Smooth muscle cell of the umbilical artery (primary cell): ENCODE data around the gene ZFC3H1. TPM values are rescaled to one million over a fixed set of nuclear protein-coding genes. Genes with fewer than 3 reads are reported as not detected.

Source experiments
- total RNA-seq: library from RNA; depleted of rRNA; stranded (reverse); fragments of >200 nt; gene quantifications from 2 replicates; pipeline ENCODE4 v1.2.3, GENCODE V29; 2014

The ZFC3H1 gene, protein sequence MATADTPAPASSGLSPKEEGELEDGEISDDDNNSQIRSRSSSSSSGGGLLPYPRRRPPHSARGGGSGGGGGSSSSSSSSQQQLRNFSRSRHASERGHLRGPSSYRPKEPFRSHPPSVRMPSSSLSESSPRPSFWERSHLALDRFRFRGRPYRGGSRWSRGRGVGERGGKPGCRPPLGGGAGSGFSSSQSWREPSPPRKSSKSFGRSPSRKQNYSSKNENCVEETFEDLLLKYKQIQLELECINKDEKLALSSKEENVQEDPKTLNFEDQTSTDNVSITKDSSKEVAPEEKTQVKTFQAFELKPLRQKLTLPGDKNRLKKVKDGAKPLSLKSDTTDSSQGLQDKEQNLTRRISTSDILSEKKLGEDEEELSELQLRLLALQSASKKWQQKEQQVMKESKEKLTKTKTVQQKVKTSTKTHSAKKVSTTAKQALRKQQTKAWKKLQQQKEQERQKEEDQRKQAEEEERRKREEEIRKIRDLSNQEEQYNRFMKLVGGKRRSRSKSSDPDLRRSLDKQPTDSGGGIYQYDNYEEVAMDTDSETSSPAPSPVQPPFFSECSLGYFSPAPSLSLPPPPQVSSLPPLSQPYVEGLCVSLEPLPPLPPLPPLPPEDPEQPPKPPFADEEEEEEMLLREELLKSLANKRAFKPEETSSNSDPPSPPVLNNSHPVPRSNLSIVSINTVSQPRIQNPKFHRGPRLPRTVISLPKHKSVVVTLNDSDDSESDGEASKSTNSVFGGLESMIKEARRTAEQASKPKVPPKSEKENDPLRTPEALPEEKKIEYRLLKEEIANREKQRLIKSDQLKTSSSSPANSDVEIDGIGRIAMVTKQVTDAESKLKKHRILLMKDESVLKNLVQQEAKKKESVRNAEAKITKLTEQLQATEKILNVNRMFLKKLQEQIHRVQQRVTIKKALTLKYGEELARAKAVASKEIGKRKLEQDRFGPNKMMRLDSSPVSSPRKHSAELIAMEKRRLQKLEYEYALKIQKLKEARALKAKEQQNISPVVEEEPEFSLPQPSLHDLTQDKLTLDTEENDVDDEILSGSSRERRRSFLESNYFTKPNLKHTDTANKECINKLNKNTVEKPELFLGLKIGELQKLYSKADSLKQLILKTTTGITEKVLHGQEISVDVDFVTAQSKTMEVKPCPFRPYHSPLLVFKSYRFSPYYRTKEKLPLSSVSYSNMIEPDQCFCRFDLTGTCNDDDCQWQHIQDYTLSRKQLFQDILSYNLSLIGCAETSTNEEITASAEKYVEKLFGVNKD (N-terminal part only)
- 36.2 and 72.7 TPM in 2 replicates for total RNA-seq

GRCh38 chr12:71663561-71664410, at the start of gene ZFC3H1, which contains the start of gene THAP2:
ZFC3H1 (minus strand) TSS chr12:71663848; CDS start chr12:71663610, 238 bp downstream.
THAP2 (plus strand) TSS chr12:71664301; CDS start chr12:71664510, 209 bp downstream.

GRCh38 chr12:71685914-71686657, 22.4 kb upstream of the ZFC3H1 start, which contains the start of gene TMEM19:
TMEM19 (plus strand) TSS chr12:71686082; CDS start chr12:71686681, 599 bp downstream.

Other genes with a start within 250 kb of the ZFC3H1 start
- not detected in 2 replicates for gene LGR5, start 224.1 kb downstream of the ZFC3H1 start, total RNA-seq
- 5.0 and 5.2 TPM in 2 replicates for gene THAP2, start 453 bp upstream of the ZFC3H1 start, total RNA-seq
- 21.1 and 27.4 TPM in 2 replicates for gene TMEM19, start 22.2 kb upstream of the ZFC3H1 start, total RNA-seq
- 18.1 and 56.8 TPM in 2 replicates for gene RAB21, start 91.0 kb upstream of the ZFC3H1 start, total RNA-seq
- 22.9 and 28.3 TPM in 2 replicates for gene TBC1D15, start 175.9 kb upstream of the ZFC3H1 start, total RNA-seq